ENCODE results near the gene CMPK2. TPM values are rescaled to one million over a fixed set of nuclear protein-coding genes. Genes with fewer than 3 reads are reported as not detected.
A peak's percentile ranks its signal among the peaks of the same experiment; 100 is the strongest.

The CMPK2 gene
- total RNA-seq, 3 donors from 2014 or later (not counting 1 experiment from before 2014, with no cell fraction given), result 5.8 to 11.4 (median 8.6) TPM

- no peak for DNase-seq
- Histone ChIP-seq H3K36me3 (ENCODE audit: control insufficient read depth, insufficient read depth, low read length) (no peaks in the 10 kb centered on the region), H3K27ac (ENCODE audit: low read length) (no peak overlapping the region), H3K9me3 (ENCODE audit: control insufficient read depth, insufficient read depth, low read length) (no peaks in the 10 kb centered on the region), H3K4me3 (ENCODE audit: low read length) (no peak overlapping the region), H3K4me1 (ENCODE audit: control insufficient read depth, insufficient read depth, low read length) (peaks cover 13% of the 10 kb centered on the region), H3K27me3 (ENCODE audit: control insufficient read depth, insufficient read depth, low read length) (no peaks in the 10 kb centered on the region)
- Mint-ChIP-seq H3K27me3 (ENCODE audit: low read depth in 2 of 2) (no peaks in the 10 kb centered on the region), H3K27ac (no peak overlapping the region), H3K9me3 (peaks cover 0 to 3% of the 10 kb centered on the region in 2 donors), H3K4me1 (peaks cover 18 to 23% of the 10 kb centered on the region in 2 donors), H3K36me3 (no peaks in the 10 kb centered on the region), H3K4me3 (no peak overlapping the region)
- 100% methylated on average over 3 of the region's 3 CpGs for WGBS (ENCODE audit: insufficient coverage)
- intact Hi-C loops (cut with micrococcal nuclease), result no loop called here
- no peak for ATAC-seq
- no peak for TF ChIP-seq CTCF (IDR thresholded peaks at IDR 0.05)
These were observed 8.3 kb upstream of the CMPK2 start for GRCh38 chr2:6874032-6874431.

GRCh38 chr2:6872394-6872793, 6.7 kb upstream of the CMPK2 start:
- intact Hi-C loops (cut with micrococcal nuclease), result no loop called here
- Mint-ChIP-seq H3K9me3 (peaks cover 0 to 3% of the 10 kb centered on the region in 2 donors), H3K4me3 (no peak overlapping the region), H3K27ac (no peak overlapping the region), H3K27me3 (ENCODE audit: low read depth in 2 of 2) (no peaks in the 10 kb centered on the region), H3K4me1 (peaks cover 3 to 9% of the 10 kb centered on the region in 2 donors), H3K36me3 (no peaks in the 10 kb centered on the region)
- DNase-seq (no peak), ATAC-seq (no peak)
- no peaks in the 10 kb centered on the region for H3K4me1 ChIP-seq (ENCODE audit: control insufficient read depth, insufficient read depth, low read length)
- TF ChIP-seq CTCF (IDR thresholded peaks at IDR 0.05), result no peak
- H3K27ac ChIP-seq (ENCODE audit: low read length), result no peak overlapping the region
- no peak overlapping the region for H3K4me3 ChIP-seq (ENCODE audit: low read length)
- H3K27me3 ChIP-seq (ENCODE audit: control insufficient read depth, insufficient read depth, low read length), result no peaks in the 10 kb centered on the region
- no peaks in the 10 kb centered on the region for H3K9me3 ChIP-seq (ENCODE audit: control insufficient read depth, insufficient read depth, low read length)
- WGBS (ENCODE audit: insufficient coverage), result 79% methylated on average over 1 of the region's 2 CpGs
- H3K36me3 ChIP-seq (ENCODE audit: control insufficient read depth, insufficient read depth, low read length), result no peaks in the 10 kb centered on the region

- Mint-ChIP-seq H3K4me1 (peaks cover 22 to 26% of the 10 kb centered on the region in 2 donors), H3K9me3 (no peaks in the 10 kb centered on the region), H3K4me3 (peak overlapping the region; percentile 94), H3K27ac (peak overlapping the region in 1 of 2 donors; percentile 58), H3K36me3 (no peaks in the 10 kb centered on the region), H3K27me3 (ENCODE audit: low read depth in 2 of 2) (no peaks in the 10 kb centered on the region)
- Histone ChIP-seq H3K36me3 (ENCODE audit: control insufficient read depth, insufficient read depth, low read length) (peaks cover 3% of the 10 kb centered on the region), H3K4me1 (ENCODE audit: control insufficient read depth, insufficient read depth, low read length) (peaks cover 17% of the 10 kb centered on the region), H3K9me3 (ENCODE audit: control insufficient read depth, insufficient read depth, low read length) (no peaks in the 10 kb centered on the region), H3K4me3 (ENCODE audit: low read length) (no peak overlapping the region), H3K27me3 (ENCODE audit: control insufficient read depth, insufficient read depth, low read length) (no peaks in the 10 kb centered on the region), H3K27ac (ENCODE audit: low read length) (no peak overlapping the region)
- intact Hi-C loops (cut with micrococcal nuclease), result loop anchor here (1.0 kb wide), 1 partner anchor 10 kb away; the partner anchor contains the start of gene RSAD2
- ATAC-seq, result no peak
- DNase-seq, result no peak
- TF ChIP-seq CTCF (IDR thresholded peaks at IDR 0.05), result no peak
- WGBS (ENCODE audit: insufficient coverage), result 95% methylated on average over 5 of the region's 7 CpGs
These were observed 1.3 kb upstream of the CMPK2 start for GRCh38 chr2:6866982-6867381.

- H3K9me3 Mint-ChIP-seq, result no peaks in the 10 kb centered on the region
- Histone ChIP-seq H3K27ac (ENCODE audit: low read length) (peak overlapping the region; percentile 24), H3K36me3 (ENCODE audit: control insufficient read depth, insufficient read depth, low read length) (peaks cover 6% of the 10 kb centered on the region), H3K4me1 (ENCODE audit: control insufficient read depth, insufficient read depth, low read length) (peaks cover 17% of the 10 kb centered on the region), H3K27me3 (ENCODE audit: control insufficient read depth, insufficient read depth, low read length) (no peaks in the 10 kb centered on the region), H3K4me3 (ENCODE audit: low read length) (peak overlapping the region; percentile 62), H3K9me3 (ENCODE audit: control insufficient read depth, insufficient read depth, low read length) (no peaks in the 10 kb centered on the region)
- no peaks in the 10 kb centered on the region for H3K27me3 Mint-ChIP-seq (ENCODE audit: low read depth in 2 of 2)
- peak in 2 of 3 donors; percentile 31 to 37 for ATAC-seq
- peak in 1 of 2 donors; percentile 69 for DNase-seq
- H3K27ac Mint-ChIP-seq, result peak overlapping the region; percentile 58 to 88
- WGBS (ENCODE audit: insufficient coverage), result 2% methylated on average over 8 of the region's 9 CpGs
- peak; percentile 14 for TF ChIP-seq CTCF (IDR thresholded peaks at IDR 0.05)
- H3K36me3 Mint-ChIP-seq, result no peaks in the 10 kb centered on the region
- intact Hi-C loops (cut with micrococcal nuclease), result loop anchor here (1.0 kb wide), 1 partner anchor 11 kb away; the partner anchor contains the start of gene RSAD2
- peak overlapping the region; percentile 94 for H3K4me3 Mint-ChIP-seq
- peaks cover 22 to 32% of the 10 kb centered on the region in 2 donors for H3K4me1 Mint-ChIP-seq
These were observed 566 bp upstream of the CMPK2 start for GRCh38 chr2:6866275-6866671.
